WERI-Rb-1 (cell line): Measurements from ENCODE around the gene TNIP1.

Experiments
- DNase-seq: peaks from one replicate; pipeline ENCODE4 v3.0.0-alpha.2; 2020
- H3K27ac ChIP-seq: fragments of 250-450 bp; sonication (Bioruptor Pico); 2 replicates; pipeline ENCODE4 v1.5.1; 2020; ENCODE audit warnings: mild to moderate bottlenecking, moderate library complexity
- H3K27me3 ChIP-seq: fragments of 250-450 bp; sonication (Bioruptor Pico); 2 replicates; pipeline ENCODE4 v1.5.1; 2021; ENCODE audit warnings: mild to moderate bottlenecking, low read depth, moderate library complexity; ENCODE audit not compliant: insufficient read depth, severe bottlenecking
- H3K36me3 ChIP-seq: fragments of 250-450 bp; sonication (Bioruptor Pico); 2 replicates; pipeline ENCODE4 v1.5.1; 2020; ENCODE audit warnings: mild to moderate bottlenecking, moderate library complexity
- H3K4me3 ChIP-seq: 2 replicates; pipeline ENCODE4 v1.5.1; 2011; ENCODE audit warnings: low read depth, mild to moderate bottlenecking, control low read depth, low read length
- H3K9me3 ChIP-seq: fragments of 250-450 bp; sonication (Bioruptor Pico); 2 replicates; pipeline ENCODE4 v1.5.1; 2021; ENCODE audit warnings: mild to moderate bottlenecking, moderate library complexity; ENCODE audit not compliant: severe bottlenecking
- TF ChIP-seq, protein P1 (sequence below): IDR thresholded peaks from 2 replicates; pipeline ENCODE4 v1.5.1; 2011; ENCODE audit warnings: low read depth, mild to moderate bottlenecking, control low read depth, inconsistent platforms, low read length

TNIP1 gene

DNA sequence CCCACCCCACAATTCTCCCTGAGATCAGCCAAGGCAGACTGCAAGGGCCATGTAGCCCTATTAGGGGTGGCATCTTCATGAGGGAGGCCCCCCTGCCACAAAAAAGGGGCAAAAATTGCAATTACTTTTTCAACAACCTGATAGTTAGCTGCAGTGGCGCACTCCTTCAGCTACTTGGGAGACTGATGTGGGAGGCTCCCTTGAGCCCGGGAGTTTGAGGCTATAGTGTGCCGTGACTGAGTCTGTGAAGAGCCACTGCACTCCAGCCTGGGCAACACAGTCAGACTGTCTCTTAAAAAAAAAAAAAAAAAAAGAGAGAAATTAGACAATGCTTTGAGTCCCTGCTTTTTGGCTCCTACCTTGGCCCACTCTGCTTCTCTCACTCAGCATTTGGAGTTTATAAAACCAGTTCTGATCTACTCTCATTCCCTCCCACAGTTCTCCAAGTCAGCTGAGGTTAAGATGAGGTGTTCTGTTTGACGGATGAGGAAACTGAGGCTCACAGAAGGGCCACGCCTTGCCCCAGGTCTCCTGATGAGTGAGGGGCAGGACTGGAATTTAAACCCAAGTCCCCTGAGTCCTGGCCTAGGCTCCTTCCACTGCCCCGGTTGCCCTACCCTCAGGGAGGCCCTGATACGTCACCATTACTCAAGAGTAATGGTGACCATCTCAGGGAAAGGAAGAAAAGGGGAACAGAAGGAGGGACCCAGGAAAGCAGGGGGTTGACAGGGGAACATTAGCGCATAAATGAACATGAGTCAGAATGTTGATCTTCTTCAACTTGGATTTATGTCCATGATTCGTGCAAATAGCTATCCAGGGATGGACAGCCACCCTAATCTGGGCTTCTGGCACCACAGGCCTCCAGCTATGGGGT, 51.4 kb downstream of the TNIP1 start:
- Histone ChIP-seq H3K27ac (no peak overlapping the region), H3K27me3 (no peaks in the 10 kb centered on the region), H3K9me3 (no peaks in the 10 kb centered on the region), H3K36me3 (peaks cover 26% of the 10 kb centered on the region), H3K4me3 (no peak overlapping the region)
- TF ChIP-seq, protein P1, sequence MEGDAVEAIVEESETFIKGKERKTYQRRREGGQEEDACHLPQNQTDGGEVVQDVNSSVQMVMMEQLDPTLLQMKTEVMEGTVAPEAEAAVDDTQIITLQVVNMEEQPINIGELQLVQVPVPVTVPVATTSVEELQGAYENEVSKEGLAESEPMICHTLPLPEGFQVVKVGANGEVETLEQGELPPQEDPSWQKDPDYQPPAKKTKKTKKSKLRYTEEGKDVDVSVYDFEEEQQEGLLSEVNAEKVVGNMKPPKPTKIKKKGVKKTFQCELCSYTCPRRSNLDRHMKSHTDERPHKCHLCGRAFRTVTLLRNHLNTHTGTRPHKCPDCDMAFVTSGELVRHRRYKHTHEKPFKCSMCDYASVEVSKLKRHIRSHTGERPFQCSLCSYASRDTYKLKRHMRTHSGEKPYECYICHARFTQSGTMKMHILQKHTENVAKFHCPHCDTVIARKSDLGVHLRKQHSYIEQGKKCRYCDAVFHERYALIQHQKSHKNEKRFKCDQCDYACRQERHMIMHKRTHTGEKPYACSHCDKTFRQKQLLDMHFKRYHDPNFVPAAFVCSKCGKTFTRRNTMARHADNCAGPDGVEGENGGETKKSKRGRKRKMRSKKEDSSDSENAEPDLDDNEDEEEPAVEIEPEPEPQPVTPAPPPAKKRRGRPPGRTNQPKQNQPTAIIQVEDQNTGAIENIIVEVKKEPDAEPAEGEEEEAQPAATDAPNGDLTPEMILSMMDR, result no peak
- DNase-seq, result no peak

DNA sequence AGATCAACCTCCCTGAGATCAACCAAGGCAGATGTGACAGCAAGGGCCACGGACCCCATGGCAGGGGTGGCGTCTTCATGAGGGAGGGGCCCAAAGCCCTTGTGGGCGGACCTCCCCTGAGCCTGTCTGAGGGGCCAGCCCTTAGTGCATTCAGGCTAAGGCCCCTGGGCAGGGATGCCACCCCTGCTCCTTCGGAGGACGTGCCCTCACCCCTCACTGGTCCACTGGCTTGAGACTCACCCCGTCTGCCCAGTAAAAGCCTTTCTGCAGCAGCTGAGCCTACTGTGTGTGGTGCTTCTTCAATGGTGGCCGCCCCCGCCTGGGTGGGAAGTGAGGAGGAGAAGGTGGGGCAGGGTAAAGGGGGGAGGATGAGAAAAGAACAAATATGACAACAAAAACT, 52.1 kb downstream of the TNIP1 start:
- H3K36me3 ChIP-seq, result peaks cover 26% of the 10 kb centered on the region
- DNase-seq, result no peak
- TF ChIP-seq, protein P1, result no peak

DNA sequence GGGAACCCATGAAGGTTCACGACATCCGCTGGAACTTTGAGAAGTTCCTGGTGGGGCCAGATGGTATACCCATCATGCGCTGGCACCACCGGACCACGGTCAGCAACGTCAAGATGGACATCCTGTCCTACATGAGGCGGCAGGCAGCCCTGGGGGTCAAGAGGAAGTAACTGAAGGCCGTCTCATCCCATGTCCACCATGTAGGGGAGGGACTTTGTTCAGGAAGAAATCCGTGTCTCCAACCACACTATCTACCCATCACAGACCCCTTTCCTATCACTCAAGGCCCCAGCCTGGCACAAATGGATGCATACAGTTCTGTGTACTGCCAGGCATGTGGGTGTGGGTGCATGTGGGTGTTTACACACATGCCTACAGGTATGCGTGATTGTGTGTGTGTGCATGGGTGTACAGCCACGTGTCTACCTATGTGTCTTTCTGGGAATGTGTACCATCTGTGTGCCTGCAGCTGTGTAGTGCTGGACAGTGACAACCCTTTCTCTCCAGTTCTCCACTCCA, 52.8 kb downstream of the TNIP1 start:
- Histone ChIP-seq H3K4me3 (no peak overlapping the region), H3K27ac (no peak overlapping the region), H3K36me3 (peaks cover 26% of the 10 kb centered on the region), H3K9me3 (no peaks in the 10 kb centered on the region), H3K27me3 (no peaks in the 10 kb centered on the region)
- DNase-seq, result no peak
- TF ChIP-seq, protein P1, result no peak

More for the DNA sequence above, 52.1 kb downstream of the TNIP1 start:
- Histone ChIP-seq H3K27me3 (no peaks in the 10 kb centered on the region), H3K9me3 (no peaks in the 10 kb centered on the region), H3K27ac (no peak overlapping the region), H3K4me3 (no peak overlapping the region)

DNA sequence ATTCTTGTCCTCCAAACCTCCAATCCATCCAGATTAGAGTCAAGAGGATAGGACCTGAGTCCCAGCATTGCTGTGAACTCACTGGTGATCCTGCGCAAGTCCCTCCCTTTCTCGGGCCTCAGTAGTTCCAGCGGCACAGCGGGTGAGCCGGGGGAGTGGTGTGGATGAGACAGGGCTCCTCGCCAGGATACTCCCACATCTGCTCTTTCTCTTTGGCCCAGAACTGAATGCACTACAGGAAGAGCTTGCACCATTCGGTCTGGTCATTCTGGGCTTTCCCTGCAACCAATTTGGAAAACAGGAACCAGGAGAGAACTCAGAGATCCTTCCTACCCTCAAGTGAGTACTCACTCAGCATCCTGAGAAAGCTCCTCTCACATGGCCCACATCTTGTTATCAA, 54.2 kb downstream of the TNIP1 start:
- H3K27ac ChIP-seq, result no peak overlapping the region
- no peak overlapping the region for H3K4me3 ChIP-seq
- TF ChIP-seq, protein P1, result no peak
- peaks cover 20% of the 10 kb centered on the region for H3K36me3 ChIP-seq
- no peak for DNase-seq
- H3K27me3 ChIP-seq, result no peaks in the 10 kb centered on the region
- H3K9me3 ChIP-seq, result no peaks in the 10 kb centered on the region

DNA sequence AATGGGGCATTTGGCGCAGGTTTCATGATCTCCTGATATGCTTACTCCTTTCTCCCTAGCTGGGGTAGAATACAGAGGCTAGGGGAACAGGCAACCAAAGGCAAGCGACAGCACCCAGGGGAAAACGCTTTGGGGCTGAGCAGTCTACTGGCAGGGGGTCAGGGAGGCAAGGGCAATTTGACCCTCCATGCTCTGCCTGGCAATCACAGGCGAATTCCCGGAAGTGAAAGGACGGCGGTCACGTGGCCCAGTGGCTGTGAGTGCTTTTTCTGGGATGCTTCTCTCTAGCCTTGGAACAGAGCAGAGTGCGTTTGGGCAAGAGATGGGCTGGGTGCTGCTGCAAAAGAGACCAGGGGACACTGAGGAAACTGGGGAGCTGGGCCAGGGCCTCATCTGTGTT, 54.7 kb downstream of the TNIP1 start:
- Histone ChIP-seq H3K9me3 (no peaks in the 10 kb centered on the region), H3K36me3 (peaks cover 20% of the 10 kb centered on the region), H3K27me3 (no peaks in the 10 kb centered on the region), H3K4me3 (no peak overlapping the region), H3K27ac (no peak overlapping the region)
- TF ChIP-seq, protein P1, result no peak
- DNase-seq, result no peak
